ENCODE data around the gene WDR26. TPM values are rescaled to one million over a fixed set of nuclear protein-coding genes. Genes with fewer than 3 reads are reported as not detected.

WDR26 gene
- total RNA-seq, 4 donors from 2014 or later: 120 to 141 (median 130) TPM

- H3K4me3 ChIP-seq (ENCODE audit: low read depth, poor library complexity, severe bottlenecking): no peak overlapping the region
- intact Hi-C loops (cut with DNase I; ENCODE audit: low total_unique reads): no loop called here
- DNase-seq (ENCODE audit: low spot score in 2 of 2): no peak
- 51 to 59% methylated on average over 2 of the region's 2 CpGs for WGBS, 2 donors
- no peak for TF ChIP-seq POLR2A (IDR thresholded peaks at IDR 0.05)
- TF ChIP-seq CTCF (IDR thresholded peaks at IDR 0.05): no peak
Observed at GRCh38 chr1:224466154-224466553, 31.6 kb upstream of the WDR26 start.

GRCh38 chr1:224459966-224460365 lies 25.4 kb upstream of the WDR26 start:
- intact Hi-C loops (cut with DNase I; ENCODE audit: low total_unique reads): no loop called here
- DNase-seq (ENCODE audit: low spot score in 2 of 2): no peak
- WGBS, 2 donors: 84 to 86% methylated on average over 5 of the region's 5 CpGs
- TF ChIP-seq POLR2A (IDR thresholded peaks at IDR 0.05) (no peak), CTCF (IDR thresholded peaks at IDR 0.05) (no peak)
- no peak overlapping the region for H3K4me3 ChIP-seq (ENCODE audit: low read depth, poor library complexity, severe bottlenecking)

GRCh38 chr1:224458996-224459395 lies 24.4 kb upstream of the WDR26 start:
- H3K4me3 ChIP-seq (ENCODE audit: low read depth, poor library complexity, severe bottlenecking): no peak overlapping the region
- TF ChIP-seq CTCF (IDR thresholded peaks at IDR 0.05): no peak
- no peak for TF ChIP-seq POLR2A (IDR thresholded peaks at IDR 0.05)
- WGBS, 2 donors: 44 to 53% methylated on average over 2 of the region's 2 CpGs
- intact Hi-C loops (cut with DNase I; ENCODE audit: low total_unique reads): no loop called here
- DNase-seq (ENCODE audit: low spot score in 2 of 2): no peak

GRCh38 chr1:224458296-224458695 lies 23.7 kb upstream of the WDR26 start:
- no peak overlapping the region for H3K4me3 ChIP-seq (ENCODE audit: low read depth, poor library complexity, severe bottlenecking)
- WGBS, 2 donors: 82 to 92% methylated on average over 4 of the region's 4 CpGs
- intact Hi-C loops (cut with DNase I; ENCODE audit: low total_unique reads): no loop called here
- TF ChIP-seq CTCF (IDR thresholded peaks at IDR 0.05) (no peak), POLR2A (IDR thresholded peaks at IDR 0.05) (no peak)
- DNase-seq (ENCODE audit: low spot score in 2 of 2): no peak

GRCh38 chr1:224457782-224458144 lies 23.2 kb upstream of the WDR26 start:
- no peak for DNase-seq (ENCODE audit: low spot score in 2 of 2)
- no peak overlapping the region for H3K4me3 ChIP-seq (ENCODE audit: low read depth, poor library complexity, severe bottlenecking)
- intact Hi-C loops (cut with DNase I; ENCODE audit: low total_unique reads): no loop called here
- TF ChIP-seq POLR2A (IDR thresholded peaks at IDR 0.05) (no peak), CTCF (IDR thresholded peaks at IDR 0.05) (no peak)
- WGBS, 2 donors: 85 to 89% methylated on average over 1 of the region's 1 CpG

GRCh38 chr1:224456637-224456953 lies 22.0 kb upstream of the WDR26 start:
- H3K4me3 ChIP-seq (ENCODE audit: low read depth, poor library complexity, severe bottlenecking): no peak overlapping the region
- intact Hi-C loops (cut with DNase I; ENCODE audit: low total_unique reads): no loop called here
- WGBS, 2 donors: 60 to 67% methylated on average over 7 of the region's 7 CpGs
- DNase-seq (ENCODE audit: low spot score in 2 of 2): no peak
- no peak for TF ChIP-seq POLR2A (IDR thresholded peaks at IDR 0.05)
- TF ChIP-seq CTCF (IDR thresholded peaks at IDR 0.05): no peak

Measured in lower leg skin (tissue), 4 donors.